ENCODE measurements around the gene ZGPAT. TPM values are rescaled to one million over a fixed set of nuclear protein-coding genes. Genes with fewer than 3 reads are reported as not detected.

Gene ZGPAT
- total RNA-seq, 1 experiment from 2014 or later, result 48.4 TPM

GRCh38 chr20:63765082-63765873 is 57.4 kb downstream of the ZGPAT start:
- Mint-ChIP-seq H3K27me3 (ENCODE audit: unreplicated experiment) (peaks cover 20% of the 10 kb centered on the region), H3K9me3 (ENCODE audit: low read depth, unreplicated experiment) (no peaks in the 10 kb centered on the region), H3K4me3 (ENCODE audit: low read depth, unreplicated experiment) (no peak overlapping the region), H3K4me1 (ENCODE audit: low read depth, unreplicated experiment) (no peaks in the 10 kb centered on the region), H3K27ac (ENCODE audit: unreplicated experiment) (no peak overlapping the region), H3K36me3 (ENCODE audit: insufficient read depth, unreplicated experiment) (no peaks in the 10 kb centered on the region)
- TF ChIP-seq, protein P1, sequence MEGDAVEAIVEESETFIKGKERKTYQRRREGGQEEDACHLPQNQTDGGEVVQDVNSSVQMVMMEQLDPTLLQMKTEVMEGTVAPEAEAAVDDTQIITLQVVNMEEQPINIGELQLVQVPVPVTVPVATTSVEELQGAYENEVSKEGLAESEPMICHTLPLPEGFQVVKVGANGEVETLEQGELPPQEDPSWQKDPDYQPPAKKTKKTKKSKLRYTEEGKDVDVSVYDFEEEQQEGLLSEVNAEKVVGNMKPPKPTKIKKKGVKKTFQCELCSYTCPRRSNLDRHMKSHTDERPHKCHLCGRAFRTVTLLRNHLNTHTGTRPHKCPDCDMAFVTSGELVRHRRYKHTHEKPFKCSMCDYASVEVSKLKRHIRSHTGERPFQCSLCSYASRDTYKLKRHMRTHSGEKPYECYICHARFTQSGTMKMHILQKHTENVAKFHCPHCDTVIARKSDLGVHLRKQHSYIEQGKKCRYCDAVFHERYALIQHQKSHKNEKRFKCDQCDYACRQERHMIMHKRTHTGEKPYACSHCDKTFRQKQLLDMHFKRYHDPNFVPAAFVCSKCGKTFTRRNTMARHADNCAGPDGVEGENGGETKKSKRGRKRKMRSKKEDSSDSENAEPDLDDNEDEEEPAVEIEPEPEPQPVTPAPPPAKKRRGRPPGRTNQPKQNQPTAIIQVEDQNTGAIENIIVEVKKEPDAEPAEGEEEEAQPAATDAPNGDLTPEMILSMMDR (IDR thresholded peaks at IDR 0.05; ENCODE audit: unreplicated experiment), result no peak
- CTCF ChIA-PET, result no interaction called here
- DNase-seq, result no peak
- BruUV-seq (replicated peaks), result no TSS peak
- intact Hi-C loops (cut with micrococcal nuclease; ENCODE audit: unreplicated experiment), result no loop called here

- H3K27ac Mint-ChIP-seq (ENCODE audit: unreplicated experiment), result no peak overlapping the region
- H3K9me3 Mint-ChIP-seq (ENCODE audit: low read depth, unreplicated experiment), result no peaks in the 10 kb centered on the region
Observed at GRCh38 chr20:63765902-63766301, 58.1 kb downstream of the ZGPAT start.

GRCh38 chr20:63766695-63767426 is 59.0 kb downstream of the ZGPAT start:
- peaks cover 20% of the 10 kb centered on the region for H3K27me3 Mint-ChIP-seq (ENCODE audit: unreplicated experiment)
- H3K27ac Mint-ChIP-seq (ENCODE audit: unreplicated experiment), result no peak overlapping the region
- intact Hi-C loops (cut with micrococcal nuclease; ENCODE audit: unreplicated experiment), result no loop called here
- TF ChIP-seq, protein P1 (IDR thresholded peaks at IDR 0.05; ENCODE audit: unreplicated experiment), result no peak
- CTCF ChIA-PET, result interaction anchor here (0.6 to 0.7 kb wide), 2 partner anchors 266 to 318 kb away, joined by 3 read pairs; no protein-coding TSS in a partner anchor
- no peaks in the 10 kb centered on the region for H3K36me3 Mint-ChIP-seq (ENCODE audit: insufficient read depth, unreplicated experiment)
- BruUV-seq (replicated peaks), result no TSS peak
- H3K4me1 Mint-ChIP-seq (ENCODE audit: low read depth, unreplicated experiment), result no peaks in the 10 kb centered on the region
- no peak overlapping the region for H3K4me3 Mint-ChIP-seq (ENCODE audit: low read depth, unreplicated experiment)
- no peak for DNase-seq
- H3K9me3 Mint-ChIP-seq (ENCODE audit: low read depth, unreplicated experiment), result no peaks in the 10 kb centered on the region

More at GRCh38 chr20:63765902-63766301, 58.1 kb downstream of the ZGPAT start:
- peaks cover 20% of the 10 kb centered on the region for H3K27me3 Mint-ChIP-seq (ENCODE audit: unreplicated experiment)
- no TSS peak for BruUV-seq (replicated peaks)
- no peaks in the 10 kb centered on the region for H3K36me3 Mint-ChIP-seq (ENCODE audit: insufficient read depth, unreplicated experiment)
- no peak overlapping the region for H3K4me3 Mint-ChIP-seq (ENCODE audit: low read depth, unreplicated experiment)
- intact Hi-C loops (cut with micrococcal nuclease; ENCODE audit: unreplicated experiment), result no loop called here
- no peak for DNase-seq
- H3K4me1 Mint-ChIP-seq (ENCODE audit: low read depth, unreplicated experiment), result no peaks in the 10 kb centered on the region
- CTCF ChIA-PET, result no interaction called here
- TF ChIP-seq, protein P1 (IDR thresholded peaks at IDR 0.05; ENCODE audit: unreplicated experiment), result no peak

- CTCF ChIA-PET, result no interaction called here
- Mint-ChIP-seq H3K9me3 (ENCODE audit: low read depth, unreplicated experiment) (no peaks in the 10 kb centered on the region), H3K4me3 (ENCODE audit: low read depth, unreplicated experiment) (no peak overlapping the region), H3K27ac (ENCODE audit: unreplicated experiment) (no peak overlapping the region), H3K27me3 (ENCODE audit: unreplicated experiment) (peaks cover 20% of the 10 kb centered on the region), H3K36me3 (ENCODE audit: insufficient read depth, unreplicated experiment) (no peaks in the 10 kb centered on the region), H3K4me1 (ENCODE audit: low read depth, unreplicated experiment) (no peaks in the 10 kb centered on the region)
- DNase-seq, result no peak
- intact Hi-C loops (cut with micrococcal nuclease; ENCODE audit: unreplicated experiment), result no loop called here
- BruUV-seq (replicated peaks), result no TSS peak
- TF ChIP-seq, protein P1 (IDR thresholded peaks at IDR 0.05; ENCODE audit: unreplicated experiment), result no peak
Observed at GRCh38 chr20:63767456-63767855, 59.6 kb downstream of the ZGPAT start.
